ENCODE results near the gene QSOX2.

Gene QSOX2

GRCh38 chr9:136171009-136171800, 74.4 kb downstream of the QSOX2 start:
- DNase-seq, result no peak

- peak; percentile 29 to 72 (median 54) for DNase-seq
Observed at GRCh38 chr9:136170006-136170901, 75.4 kb downstream of the QSOX2 start.

GRCh38 chr9:136169495-136169894, 76.1 kb downstream of the QSOX2 start:
- DNase-seq, result no peak

- no peak for DNase-seq
Observed at GRCh38 chr9:136163248-136163850, 82.3 kb downstream of the QSOX2 start.

- peak in 2 of 3 donors; percentile 11 to 35 for DNase-seq
Observed at GRCh38 chr9:136160995-136161610, 84.5 kb downstream of the QSOX2 start.

GRCh38 chr9:136160381-136160841, 85.2 kb downstream of the QSOX2 start:
- no peak for DNase-seq

- DNase-seq, result no peak
Observed at GRCh38 chr9:136159851-136160250, 85.8 kb downstream of the QSOX2 start.

- DNase-seq, result no peak
Observed at GRCh38 chr9:136157477-136158265, 87.9 kb downstream of the QSOX2 start.
